ENCODE data around the gene CFAP46.
"Not testable (repeated sequence)": the region's sequence is repeated elsewhere in the genome, so short reads cannot be mapped to it uniquely, and the experiment has no call there.

CFAP46 gene

DNA sequence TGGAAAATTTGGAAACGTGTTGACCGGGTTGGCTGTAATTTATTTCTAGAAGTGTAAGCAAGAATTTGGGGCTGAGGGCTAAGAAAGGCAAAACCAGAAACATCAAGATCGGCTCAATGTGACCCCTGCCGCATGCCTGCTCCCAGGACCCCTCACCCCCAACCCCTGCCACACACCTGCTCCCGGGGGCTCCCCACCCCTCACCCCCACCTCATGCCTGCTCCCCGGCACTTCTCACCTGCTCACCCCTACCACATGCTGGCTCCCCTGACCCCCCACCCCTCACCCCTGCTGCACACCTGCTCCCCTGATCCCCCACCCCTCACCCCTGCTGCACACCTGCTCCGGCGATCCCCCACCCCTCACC, 19.0 kb upstream of the CFAP46 start:
- Histone ChIP-seq H3K27me3 (ENCODE audit: insufficient read depth, insufficient read length) (peaks cover 13% of the 10 kb centered on the region), H3K4me1 (ENCODE audit: insufficient read depth, insufficient read length) (peaks cover 8% of the 10 kb centered on the region), H3K9ac (ENCODE audit: insufficient read length, low read depth) (no peak overlapping the region), H3K9me3 (ENCODE audit: insufficient read depth, low read length) (no peaks in the 10 kb centered on the region), H3K36me3 (ENCODE audit: insufficient read depth, insufficient read length, low read length) (no peaks in the 10 kb centered on the region), H3K4me3 (ENCODE audit: insufficient read length, low read depth) (no peak overlapping the region)
- TF ChIP-seq SUZ12 (IDR thresholded peaks at IDR 0.05; ENCODE audit: extremely low read depth, insufficient read depth, insufficient read length): no peak
- no peak for TF ChIP-seq ZNF274 (IDR thresholded peaks at IDR 0.05; ENCODE audit: low read depth, low read length)
- TF ChIP-seq YY1 (IDR thresholded peaks at IDR 0.05; ENCODE audit: insufficient read depth, insufficient read length): no peak
- no peak for DNase-seq (ENCODE audit: low read depth, low spot score)

- H3K9ac ChIP-seq (ENCODE audit: insufficient read length, low read depth): no peak overlapping the region
- H3K9me3 ChIP-seq (ENCODE audit: insufficient read depth, low read length): no peaks in the 10 kb centered on the region
- TF ChIP-seq SUZ12 (IDR thresholded peaks at IDR 0.05; ENCODE audit: extremely low read depth, insufficient read depth, insufficient read length): no peak
- no peak for TF ChIP-seq YY1 (IDR thresholded peaks at IDR 0.05; ENCODE audit: insufficient read depth, insufficient read length)
- TF ChIP-seq ZNF274 (IDR thresholded peaks at IDR 0.05; ENCODE audit: low read depth, low read length): no peak
- H3K36me3 ChIP-seq (ENCODE audit: insufficient read depth, insufficient read length, low read length): no peaks in the 10 kb centered on the region
- no peak overlapping the region for H3K4me3 ChIP-seq (ENCODE audit: insufficient read length, low read depth)
- H3K4me1 ChIP-seq (ENCODE audit: insufficient read depth, insufficient read length): peaks cover 8% of the 10 kb centered on the region
- no peak for DNase-seq (ENCODE audit: low read depth, low spot score)
- H3K27me3 ChIP-seq (ENCODE audit: insufficient read depth, insufficient read length): peaks cover 13% of the 10 kb centered on the region
Observed at GRCh38 chr10:132960631-132961419, 18.5 kb upstream of the CFAP46 start.

DNA sequence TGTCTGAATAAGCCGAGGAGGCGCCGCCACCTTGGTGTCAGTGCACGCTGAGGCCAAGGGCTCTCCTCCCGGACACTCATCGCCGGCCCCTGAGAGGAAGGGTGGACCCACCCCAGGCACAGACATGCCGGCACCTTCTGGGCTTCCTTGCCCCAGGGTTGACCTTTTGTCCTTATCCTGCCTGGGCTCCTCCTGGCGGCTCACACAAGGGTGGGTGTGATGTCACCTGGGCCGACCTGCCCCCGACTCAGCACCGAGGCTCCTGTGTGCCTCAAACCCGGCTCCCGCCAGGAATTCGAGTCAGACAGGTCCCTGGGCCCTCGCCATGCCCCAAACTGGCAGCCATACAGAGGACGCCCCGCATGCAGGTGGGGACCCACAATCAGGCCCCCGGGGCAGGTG, 17.7 kb upstream of the CFAP46 start:
- no peaks in the 10 kb centered on the region for H3K9me3 ChIP-seq (ENCODE audit: insufficient read depth, low read length)
- peaks cover 8% of the 10 kb centered on the region for H3K4me1 ChIP-seq (ENCODE audit: insufficient read depth, insufficient read length)
- no peak overlapping the region for H3K9ac ChIP-seq (ENCODE audit: insufficient read length, low read depth)
- H3K4me3 ChIP-seq (ENCODE audit: insufficient read length, low read depth): no peak overlapping the region
- H3K36me3 ChIP-seq (ENCODE audit: insufficient read depth, insufficient read length, low read length): no peaks in the 10 kb centered on the region
- H3K27me3 ChIP-seq (ENCODE audit: insufficient read depth, insufficient read length): peaks cover 8% of the 10 kb centered on the region
- no peak for DNase-seq (ENCODE audit: low read depth, low spot score)
- no peak for TF ChIP-seq YY1 (IDR thresholded peaks at IDR 0.05; ENCODE audit: insufficient read depth, insufficient read length)
- no peak for TF ChIP-seq SUZ12 (IDR thresholded peaks at IDR 0.05; ENCODE audit: extremely low read depth, insufficient read depth, insufficient read length)
- no peak for TF ChIP-seq ZNF274 (IDR thresholded peaks at IDR 0.05; ENCODE audit: low read depth, low read length)

- DNase-seq (ENCODE audit: low read depth, low spot score): no peak
- Histone ChIP-seq H3K27me3 (ENCODE audit: insufficient read depth, insufficient read length) (peaks cover 8% of the 10 kb centered on the region), H3K9me3 (ENCODE audit: insufficient read depth, low read length) (no peaks in the 10 kb centered on the region)
Observed at GRCh38 chr10:132959559-132959961, 17.2 kb upstream of the CFAP46 start.

DNA sequence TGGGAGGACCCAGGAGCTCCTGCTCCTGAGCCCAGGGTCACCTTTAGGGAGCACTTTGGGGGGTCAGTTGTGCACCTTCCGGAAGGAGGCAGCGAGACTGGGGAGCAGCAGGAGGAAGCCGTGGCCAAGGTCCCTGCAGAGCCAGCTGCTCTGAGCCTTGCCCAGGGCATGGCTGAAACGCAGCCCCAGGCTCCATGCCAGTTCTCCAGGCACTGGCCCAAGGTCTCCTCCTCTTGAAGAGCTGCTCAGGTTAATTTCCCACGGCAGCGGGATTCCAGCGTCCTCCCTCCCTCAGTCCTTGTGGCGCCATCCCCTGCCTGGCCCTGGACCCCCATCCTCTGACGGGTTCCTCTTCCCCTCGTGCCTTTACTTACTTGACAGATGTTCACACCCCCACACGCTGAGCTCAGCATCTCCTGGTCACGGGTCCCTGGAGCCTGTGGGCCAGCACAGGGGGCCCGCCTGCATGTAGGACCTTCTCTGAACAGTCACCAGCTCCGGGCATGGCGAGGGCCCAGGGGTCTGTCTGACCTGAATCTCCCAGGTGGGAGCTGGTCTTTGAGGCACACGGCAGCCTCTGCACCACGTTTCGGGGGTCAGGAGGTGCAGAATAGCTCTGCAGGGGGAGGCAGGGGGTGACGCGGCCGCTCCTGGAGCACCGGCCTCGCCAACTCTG, 16.7 kb upstream of the CFAP46 start:
- H3K9ac ChIP-seq (ENCODE audit: insufficient read length, low read depth): no peak overlapping the region
- H3K9me3 ChIP-seq (ENCODE audit: insufficient read depth, low read length): no peaks in the 10 kb centered on the region
- no peak for TF ChIP-seq SUZ12 (IDR thresholded peaks at IDR 0.05; ENCODE audit: extremely low read depth, insufficient read depth, insufficient read length)
- no peak for TF ChIP-seq YY1 (IDR thresholded peaks at IDR 0.05; ENCODE audit: insufficient read depth, insufficient read length)
- no peak for TF ChIP-seq ZNF274 (IDR thresholded peaks at IDR 0.05; ENCODE audit: low read depth, low read length)
- peaks cover 8% of the 10 kb centered on the region for H3K27me3 ChIP-seq (ENCODE audit: insufficient read depth, insufficient read length)
- no peak for DNase-seq (ENCODE audit: low read depth, low spot score)
- peaks cover 8% of the 10 kb centered on the region for H3K4me1 ChIP-seq (ENCODE audit: insufficient read depth, insufficient read length)
- H3K36me3 ChIP-seq (ENCODE audit: insufficient read depth, insufficient read length, low read length): no peaks in the 10 kb centered on the region
- no peak overlapping the region for H3K4me3 ChIP-seq (ENCODE audit: insufficient read length, low read depth)

More at GRCh38 chr10:132959559-132959961, 17.2 kb upstream of the CFAP46 start:
- Histone ChIP-seq H3K4me3 (ENCODE audit: insufficient read length, low read depth) (no peak overlapping the region), H3K4me1 (ENCODE audit: insufficient read depth, insufficient read length) (peaks cover 8% of the 10 kb centered on the region), H3K9ac (ENCODE audit: insufficient read length, low read depth) (no peak overlapping the region), H3K36me3 (ENCODE audit: insufficient read depth, insufficient read length, low read length) (no peaks in the 10 kb centered on the region)
- TF ChIP-seq YY1 (IDR thresholded peaks at IDR 0.05; ENCODE audit: insufficient read depth, insufficient read length) (no peak), ZNF274 (IDR thresholded peaks at IDR 0.05; ENCODE audit: low read depth, low read length) (no peak), SUZ12 (IDR thresholded peaks at IDR 0.05; ENCODE audit: extremely low read depth, insufficient read depth, insufficient read length) (no peak)

DNA sequence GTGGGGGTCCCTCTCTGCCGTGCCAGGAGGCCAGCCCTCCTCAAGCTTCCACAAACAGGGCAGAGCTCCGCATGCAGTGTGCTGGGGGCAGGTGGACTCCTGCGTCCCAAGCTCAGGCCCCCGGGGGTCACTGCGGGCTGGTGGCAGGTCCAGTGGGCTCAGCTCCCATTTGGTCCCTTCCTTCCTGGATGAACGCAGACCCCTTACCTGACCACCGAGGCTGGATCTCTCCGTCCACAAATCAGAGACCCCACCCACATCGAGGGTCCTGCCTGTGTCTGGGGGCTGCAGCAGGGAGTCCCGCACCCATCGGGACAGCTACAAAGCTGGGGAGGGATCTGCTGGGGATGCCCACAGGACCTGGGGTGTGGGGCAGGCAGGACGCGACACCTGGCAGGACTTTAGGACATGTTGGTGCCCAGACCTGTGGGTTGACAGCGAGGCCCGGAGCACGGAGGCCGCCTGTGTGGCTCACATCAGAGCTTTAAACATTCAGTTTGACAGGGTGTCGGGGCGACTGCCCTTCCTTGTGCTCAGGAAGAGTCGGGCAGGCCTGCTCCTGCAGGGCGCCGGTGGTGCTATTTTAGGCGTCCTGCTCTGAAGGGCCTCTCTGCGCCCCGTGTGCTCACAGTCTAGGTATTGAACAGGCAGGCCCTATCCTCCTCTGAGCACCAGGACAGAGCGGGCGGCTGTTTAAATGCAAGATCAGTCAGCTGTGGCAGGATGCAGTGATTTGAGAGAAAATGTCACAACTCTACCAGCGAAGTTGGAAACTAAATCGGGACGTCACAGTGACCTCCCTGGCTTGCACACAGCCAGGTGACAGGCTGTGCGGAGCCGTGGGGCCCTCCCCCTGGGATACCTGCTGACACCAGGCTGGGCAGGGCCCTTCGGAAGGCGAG, 15.9 kb upstream of the CFAP46 start:
- Histone ChIP-seq H3K36me3 (ENCODE audit: insufficient read depth, insufficient read length, low read length) (no peaks in the 10 kb centered on the region), H3K9me3 (ENCODE audit: insufficient read depth, low read length) (no peaks in the 10 kb centered on the region), H3K4me1 (ENCODE audit: insufficient read depth, insufficient read length) (peaks cover 8% of the 10 kb centered on the region), H3K9ac (ENCODE audit: insufficient read length, low read depth) (no peak overlapping the region), H3K4me3 (ENCODE audit: insufficient read length, low read depth) (no peak overlapping the region), H3K27me3 (ENCODE audit: insufficient read depth, insufficient read length) (peaks cover 2% of the 10 kb centered on the region)
- DNase-seq (ENCODE audit: low read depth, low spot score): no peak
- TF ChIP-seq SUZ12 (IDR thresholded peaks at IDR 0.05; ENCODE audit: extremely low read depth, insufficient read depth, insufficient read length): no peak

- H3K27me3 ChIP-seq (ENCODE audit: insufficient read depth, insufficient read length): no peaks in the 10 kb centered on the region
- no peak overlapping the region for H3K9ac ChIP-seq (ENCODE audit: insufficient read length, low read depth)
- peaks cover 8% of the 10 kb centered on the region for H3K4me1 ChIP-seq (ENCODE audit: insufficient read depth, insufficient read length)
- no peak overlapping the region for H3K4me3 ChIP-seq (ENCODE audit: insufficient read length, low read depth)
- no peaks in the 10 kb centered on the region for H3K9me3 ChIP-seq (ENCODE audit: insufficient read depth, low read length)
- DNase-seq (ENCODE audit: low read depth, low spot score): no peak
- TF ChIP-seq YY1 (IDR thresholded peaks at IDR 0.05; ENCODE audit: insufficient read depth, insufficient read length) (no peak), ZNF274 (IDR thresholded peaks at IDR 0.05; ENCODE audit: low read depth, low read length) (no peak), SUZ12 (IDR thresholded peaks at IDR 0.05; ENCODE audit: extremely low read depth, insufficient read depth, insufficient read length) (no peak)
- H3K36me3 ChIP-seq (ENCODE audit: insufficient read depth, insufficient read length, low read length): no peaks in the 10 kb centered on the region
Observed at GRCh38 chr10:132957131-132957530, 14.8 kb upstream of the CFAP46 start.

GRCh38 chr10:132956259-132956658, 13.9 kb upstream of the CFAP46 start:
- H3K9ac ChIP-seq (ENCODE audit: insufficient read length, low read depth); H3K27me3 ChIP-seq (ENCODE audit: insufficient read depth, insufficient read length); H3K4me1 ChIP-seq (ENCODE audit: insufficient read depth, insufficient read length); H3K36me3 ChIP-seq (ENCODE audit: insufficient read depth, insufficient read length, low read length); DNase-seq (ENCODE audit: low read depth, low spot score); H3K9me3 ChIP-seq (ENCODE audit: insufficient read depth, low read length); H3K4me3 ChIP-seq (ENCODE audit: insufficient read length, low read depth): not testable (repeated sequence)
